CD4-positive, alpha-beta T cell (primary cell): Measurements from ENCODE around the gene SLC9A2. TPM values are rescaled to one million over a fixed set of nuclear protein-coding genes. Genes with fewer than 3 reads are reported as not detected.

Experiments used
- ATAC-seq: fragments of 200-7000 bp; cut with Tn5 transposase; one replicate; pipeline ENCODE4 v1.10.0; 2022; ENCODE audit warnings: mild to moderate bottlenecking; ENCODE audit not compliant: poor library complexity
- CTCF ChIA-PET: fragments of 350-600 bp; sonication (Branson Sonifier 250); formaldehyde crosslinking; loops from one replicate; lab custom pipeline; 2021; ENCODE audit warnings: antibody characterized with exemption, inconsistent platforms; lab: Charles Lee
- POLR2A ChIA-PET: fragments of 350-600 bp; sonication (Branson Sonifier 250); formaldehyde crosslinking; loops from one replicate; lab custom pipeline; 2021; ENCODE audit warnings: antibody characterized with exemption, inconsistent platforms; lab: Charles Lee
- DNase-seq, 14 experiments: peaks; one replicate each; pipeline ENCODE4 v3.0.0-alpha.2; 2013 to 2020; ENCODE audit warnings: mixed read lengths in 2 of 14
- H3K27ac ChIP-seq, 2 donors: one replicate each; pipeline versions ENCODE4 v1.5.1 to v1.7.0; 2013; ENCODE audit warnings: low read length in 2 of 2, low read depth in 1 of 2, mild to moderate bottlenecking in 1 of 2
- H3K27me3 ChIP-seq, 2 experiments: 1 replicate in 1 of 2; 2 replicates in 1 of 2; pipeline versions ENCODE4 v1.6.1 to v1.7.0; 2013; ENCODE audit warnings: low read length in 2 of 2, control low read depth in 1 of 2, mild to moderate bottlenecking in 1 of 2, moderate library complexity in 1 of 2; ENCODE audit not compliant: insufficient read depth in 2 of 2, control insufficient read depth in 1 of 2
- H3K36me3 ChIP-seq: one replicate; pipeline ENCODE4 v1.6.1; 2013; ENCODE audit warnings: low read length, control low read depth; ENCODE audit not compliant: insufficient read depth
- H3K4me1 ChIP-seq: one replicate; pipeline ENCODE4 v1.6.1; 2013; ENCODE audit warnings: low read length, control low read depth; ENCODE audit not compliant: insufficient read depth
- H3K4me3 ChIP-seq: one replicate; pipeline ENCODE4 v1.5.1; 2013; ENCODE audit warnings: mild to moderate bottlenecking, low read length, moderate library complexity
- H3K9me3 ChIP-seq, 2 experiments: 1 replicate in 1 of 2; 2 replicates in 1 of 2; pipeline versions ENCODE4 v1.6.1 to v1.7.0; 2013; ENCODE audit warnings: low read length in 2 of 2, mild to moderate bottlenecking in 2 of 2, control low read depth in 1 of 2, moderate library complexity in 1 of 2; ENCODE audit not compliant: control insufficient read depth in 1 of 2, insufficient read depth in 1 of 2
- H3K27ac Mint-ChIP-seq: one replicate; pipeline ENCODE4 v1.8.0; 2020; ENCODE audit warnings: mixed read lengths
- H3K27me3 Mint-ChIP-seq: one replicate; pipeline ENCODE4 v1.8.0; 2021; ENCODE audit warnings: mixed read lengths
- H3K36me3 Mint-ChIP-seq: one replicate; pipeline ENCODE4 v1.8.0; 2021; ENCODE audit warnings: low read depth, mixed read lengths
- H3K4me1 Mint-ChIP-seq: one replicate; pipeline ENCODE4 v1.8.0; 2021; ENCODE audit warnings: low read depth, mixed read lengths
- H3K4me3 Mint-ChIP-seq: one replicate; pipeline ENCODE4 v1.8.0; 2020; ENCODE audit warnings: mild to moderate bottlenecking, mixed read lengths
- H3K9me3 Mint-ChIP-seq: one replicate; pipeline ENCODE4 v1.8.0; 2020; ENCODE audit warnings: mixed read lengths
- intact Hi-C, 2 experiments: fragments of 100-400 bp; cut with DNase I in 1 of 2; cut with micrococcal nuclease in 1 of 2; formaldehyde crosslinking; loops; one replicate each; pipeline versions ENCODE4 v1.15.1 to v1.9.0; 2023 to 2025; cut with DNase I, micrococcal nuclease
- total RNA-seq, 174 experiments: library from RNA in 2 of 174; stranded (reverse) in 2 of 174; gene quantifications; one replicate each; pipeline ENCODE4 v1.2.3 and lab custom pipeline; 2021 to 2026
- TF ChIP-seq, protein P1 (sequence below): fragments of 200-600 bp; IDR thresholded peaks from one replicate; pipeline ENCODE4 v1.8.0; 2022; ENCODE audit warnings: antibody characterized with exemption, mild to moderate bottlenecking

Gene SLC9A2
- total RNA-seq, 2 experiments from 2014 or later = not detected

DNA sequence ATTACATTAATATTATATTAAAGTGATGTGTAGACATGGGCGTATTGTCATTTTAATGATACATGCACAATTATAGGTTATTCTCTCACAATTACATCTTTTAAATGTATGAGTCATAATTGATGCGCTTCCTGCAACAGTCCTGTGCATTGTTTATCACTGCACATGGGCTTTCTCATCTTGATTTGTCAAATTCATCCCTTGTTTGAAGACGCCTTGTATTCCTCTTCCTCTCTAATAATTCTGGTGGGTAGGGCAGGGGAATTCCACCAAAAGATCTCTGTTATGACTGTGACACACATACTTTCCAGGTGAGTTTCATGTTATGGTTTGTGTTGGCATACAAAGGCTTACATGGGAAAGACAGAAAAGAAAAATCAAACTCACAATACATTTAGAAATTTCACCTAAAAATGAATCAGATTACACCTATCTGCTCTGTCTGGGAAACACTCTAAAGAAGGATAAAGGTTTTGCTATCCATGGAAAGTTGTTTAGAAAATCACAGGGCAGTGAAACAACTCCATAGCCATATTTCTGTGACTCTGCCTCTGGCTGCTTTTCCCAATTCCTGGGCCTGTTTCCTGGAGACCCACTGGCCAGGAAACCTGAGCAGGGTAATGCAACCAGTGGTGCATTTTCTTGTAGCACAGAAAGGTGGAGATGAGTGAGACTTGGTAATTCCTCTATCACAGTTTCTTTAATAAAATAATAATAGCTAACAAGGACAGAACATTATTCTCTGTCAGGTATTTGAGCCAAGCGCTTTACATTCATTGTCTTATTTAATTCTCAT is 13.2 kb downstream of the SLC9A2 start:
- intact Hi-C loops = no loop called here
- TF ChIP-seq, protein P1, sequence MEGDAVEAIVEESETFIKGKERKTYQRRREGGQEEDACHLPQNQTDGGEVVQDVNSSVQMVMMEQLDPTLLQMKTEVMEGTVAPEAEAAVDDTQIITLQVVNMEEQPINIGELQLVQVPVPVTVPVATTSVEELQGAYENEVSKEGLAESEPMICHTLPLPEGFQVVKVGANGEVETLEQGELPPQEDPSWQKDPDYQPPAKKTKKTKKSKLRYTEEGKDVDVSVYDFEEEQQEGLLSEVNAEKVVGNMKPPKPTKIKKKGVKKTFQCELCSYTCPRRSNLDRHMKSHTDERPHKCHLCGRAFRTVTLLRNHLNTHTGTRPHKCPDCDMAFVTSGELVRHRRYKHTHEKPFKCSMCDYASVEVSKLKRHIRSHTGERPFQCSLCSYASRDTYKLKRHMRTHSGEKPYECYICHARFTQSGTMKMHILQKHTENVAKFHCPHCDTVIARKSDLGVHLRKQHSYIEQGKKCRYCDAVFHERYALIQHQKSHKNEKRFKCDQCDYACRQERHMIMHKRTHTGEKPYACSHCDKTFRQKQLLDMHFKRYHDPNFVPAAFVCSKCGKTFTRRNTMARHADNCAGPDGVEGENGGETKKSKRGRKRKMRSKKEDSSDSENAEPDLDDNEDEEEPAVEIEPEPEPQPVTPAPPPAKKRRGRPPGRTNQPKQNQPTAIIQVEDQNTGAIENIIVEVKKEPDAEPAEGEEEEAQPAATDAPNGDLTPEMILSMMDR = no peak
- Mint-ChIP-seq H3K9me3 (no peaks in the 10 kb centered on the region), H3K4me3 (no peak overlapping the region), H3K27ac (no peak overlapping the region), H3K4me1 (no peaks in the 10 kb centered on the region), H3K27me3 (no peaks in the 10 kb centered on the region), H3K36me3 (no peaks in the 10 kb centered on the region)
- ChIA-PET POLR2A (no interaction called here), CTCF (no interaction called here)
- Histone ChIP-seq H3K36me3 (no peaks in the 10 kb centered on the region), H3K27me3 (no peaks in the 10 kb centered on the region), H3K4me3 (no peak overlapping the region), H3K4me1 (no peaks in the 10 kb centered on the region), H3K27ac (no peak overlapping the region), H3K9me3 (no peaks in the 10 kb centered on the region)
- ATAC-seq = no peak
- no peak for DNase-seq

DNA sequence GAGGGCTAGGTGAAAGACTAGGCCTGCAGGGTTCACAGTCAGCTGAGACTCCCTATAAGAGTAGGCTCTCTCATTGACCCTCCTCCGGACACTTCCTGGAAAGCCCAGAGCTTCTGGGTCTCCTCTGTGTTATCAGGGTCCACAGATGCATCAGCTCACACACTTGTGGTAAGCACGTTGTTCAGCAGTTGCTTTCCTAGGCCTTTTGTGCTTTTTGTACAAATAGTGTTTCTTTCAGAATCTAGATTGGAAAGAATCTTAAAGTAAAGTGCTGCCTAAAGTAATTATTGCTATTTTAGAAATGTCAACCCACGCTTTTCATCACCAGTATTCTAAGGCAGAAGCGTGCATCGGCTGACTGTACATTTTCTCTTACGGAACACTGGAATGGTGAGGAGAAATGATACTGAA is 15.5 kb downstream of the SLC9A2 start:
- Mint-ChIP-seq H3K4me1 (no peaks in the 10 kb centered on the region), H3K27me3 (no peaks in the 10 kb centered on the region), H3K4me3 (no peak overlapping the region), H3K27ac (no peak overlapping the region), H3K9me3 (no peaks in the 10 kb centered on the region), H3K36me3 (no peaks in the 10 kb centered on the region)
- ChIA-PET CTCF (no interaction called here), POLR2A (no interaction called here)
- DNase-seq (no peak), ATAC-seq (no peak)
- H3K27ac ChIP-seq = no peak overlapping the region
- H3K4me3 ChIP-seq = no peak overlapping the region
- no peaks in the 10 kb centered on the region for H3K36me3 ChIP-seq
- no peaks in the 10 kb centered on the region for H3K4me1 ChIP-seq
- H3K9me3 ChIP-seq = no peaks in the 10 kb centered on the region
- H3K27me3 ChIP-seq = no peaks in the 10 kb centered on the region
- intact Hi-C loops = no loop called here
- TF ChIP-seq, protein P1 = no peak

GRCh38 chr2:102635317-102635716 is 16.0 kb downstream of the SLC9A2 start:
- no peaks in the 10 kb centered on the region for H3K27me3 Mint-ChIP-seq

More at GRCh38 chr2:102635317-102635716, 16.0 kb downstream of the SLC9A2 start:
- TF ChIP-seq, protein P1 = no peak
- ATAC-seq = no peak
- no peak overlapping the region for H3K27ac Mint-ChIP-seq
- H3K4me1 Mint-ChIP-seq = no peaks in the 10 kb centered on the region
- Histone ChIP-seq H3K27ac (no peak overlapping the region), H3K9me3 (no peaks in the 10 kb centered on the region), H3K36me3 (no peaks in the 10 kb centered on the region), H3K4me1 (no peaks in the 10 kb centered on the region), H3K27me3 (no peaks in the 10 kb centered on the region), H3K4me3 (no peak overlapping the region)
- ChIA-PET CTCF (no interaction called here), POLR2A (no interaction called here)
- intact Hi-C loops = no loop called here
- no peak for DNase-seq
- no peak overlapping the region for H3K4me3 Mint-ChIP-seq
- no peaks in the 10 kb centered on the region for H3K36me3 Mint-ChIP-seq
- H3K9me3 Mint-ChIP-seq = no peaks in the 10 kb centered on the region
